ENCODE measurements around the gene EPB41L2.

DNA sequence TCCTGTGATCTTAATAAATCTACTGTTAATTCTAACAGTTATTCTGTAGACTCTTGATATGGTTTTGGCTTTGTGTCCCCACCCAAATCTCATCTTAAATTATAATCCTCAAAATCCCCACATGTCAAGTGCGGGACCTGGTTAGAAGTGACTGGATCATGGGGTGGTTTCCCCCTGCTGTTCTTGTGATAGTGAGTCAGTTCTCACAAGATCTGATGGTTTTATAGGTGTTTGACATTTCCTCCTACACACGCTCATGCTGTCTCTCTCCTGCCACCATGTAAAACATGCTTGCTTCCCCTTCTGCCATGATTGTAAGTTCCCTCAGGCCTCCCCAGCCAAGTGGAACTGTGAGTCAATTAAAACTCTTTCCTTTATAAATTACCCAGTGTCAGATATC is 10.5 kb upstream of the EPB41L2 start:
- no peak for TF ChIP-seq CTCF (IDR thresholded peaks at IDR 0.05; ENCODE audit: low read depth, low read length)
- no peak for TF ChIP-seq EZH2phosphoT487 (IDR thresholded peaks at IDR 0.05; ENCODE audit: low read depth)
